PFSK-1 (cell line): Measurements from ENCODE around the gene RGS17.

Experiments
- FOXP2 ChIP-seq: optimal IDR thresholded peaks from 2 replicates; pipeline ENCODE3; 2011; ENCODE audit warnings: borderline replicate concordance, control low read depth, inconsistent platforms; ENCODE audit not compliant: insufficient read depth; ENCODE audit errors: extremely low read length, extremely low read depth
- POLR2AphosphoS5 ChIP-seq: IDR thresholded peaks from 2 replicates; pipeline ENCODE4 v1.6.1; 2012; ENCODE audit warnings: low read depth, mild to moderate bottlenecking, control low read depth, low read length, moderate library complexity
- SIN3A ChIP-seq: IDR thresholded peaks from 2 replicates; pipeline ENCODE4 v1.6.1; 2012; ENCODE audit warnings: mild to moderate bottlenecking, low read length, moderate library complexity, borderline replicate concordance; ENCODE audit not compliant: insufficient read depth
- TAF1 ChIP-seq: IDR thresholded peaks from 2 replicates; pipeline ENCODE4 v1.6.1; 2012; ENCODE audit warnings: low read length, control low read depth, borderline replicate concordance; ENCODE audit not compliant: insufficient read depth
- TF ChIP-seq, protein P1 (sequence below), 2 experiments: IDR thresholded peaks; 2 replicates each; pipeline versions ENCODE4 v1.6.1 to v1.8.0; 2011 to 2012; ENCODE audit warnings: low read depth in 2 of 2, low read length in 2 of 2, control low read depth in 1 of 2, inconsistent platforms in 1 of 2, mild to moderate bottlenecking in 1 of 2, moderate library complexity in 1 of 2; ENCODE audit not compliant: insufficient read depth in 1 of 2

The RGS17 gene

GRCh38 chr6:153044295-153044694 lies 86.8 kb downstream of the RGS17 start:
- TF ChIP-seq SIN3A (no peak), TAF1 (no peak), FOXP2 (no peak), POLR2AphosphoS5 (no peak)
- TF ChIP-seq, protein P1, sequence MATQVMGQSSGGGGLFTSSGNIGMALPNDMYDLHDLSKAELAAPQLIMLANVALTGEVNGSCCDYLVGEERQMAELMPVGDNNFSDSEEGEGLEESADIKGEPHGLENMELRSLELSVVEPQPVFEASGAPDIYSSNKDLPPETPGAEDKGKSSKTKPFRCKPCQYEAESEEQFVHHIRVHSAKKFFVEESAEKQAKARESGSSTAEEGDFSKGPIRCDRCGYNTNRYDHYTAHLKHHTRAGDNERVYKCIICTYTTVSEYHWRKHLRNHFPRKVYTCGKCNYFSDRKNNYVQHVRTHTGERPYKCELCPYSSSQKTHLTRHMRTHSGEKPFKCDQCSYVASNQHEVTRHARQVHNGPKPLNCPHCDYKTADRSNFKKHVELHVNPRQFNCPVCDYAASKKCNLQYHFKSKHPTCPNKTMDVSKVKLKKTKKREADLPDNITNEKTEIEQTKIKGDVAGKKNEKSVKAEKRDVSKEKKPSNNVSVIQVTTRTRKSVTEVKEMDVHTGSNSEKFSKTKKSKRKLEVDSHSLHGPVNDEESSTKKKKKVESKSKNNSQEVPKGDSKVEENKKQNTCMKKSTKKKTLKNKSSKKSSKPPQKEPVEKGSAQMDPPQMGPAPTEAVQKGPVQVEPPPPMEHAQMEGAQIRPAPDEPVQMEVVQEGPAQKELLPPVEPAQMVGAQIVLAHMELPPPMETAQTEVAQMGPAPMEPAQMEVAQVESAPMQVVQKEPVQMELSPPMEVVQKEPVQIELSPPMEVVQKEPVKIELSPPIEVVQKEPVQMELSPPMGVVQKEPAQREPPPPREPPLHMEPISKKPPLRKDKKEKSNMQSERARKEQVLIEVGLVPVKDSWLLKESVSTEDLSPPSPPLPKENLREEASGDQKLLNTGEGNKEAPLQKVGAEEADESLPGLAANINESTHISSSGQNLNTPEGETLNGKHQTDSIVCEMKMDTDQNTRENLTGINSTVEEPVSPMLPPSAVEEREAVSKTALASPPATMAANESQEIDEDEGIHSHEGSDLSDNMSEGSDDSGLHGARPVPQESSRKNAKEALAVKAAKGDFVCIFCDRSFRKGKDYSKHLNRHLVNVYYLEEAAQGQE (IDR thresholded peaks at IDR 0.05; ENCODE audit: insufficient read depth in 1 of 2, low read depth in 2 of 2, low read length in 2 of 2), result no peak

- TF ChIP-seq, protein P1 (IDR thresholded peaks at IDR 0.05; ENCODE audit: insufficient read depth in 1 of 2, low read depth in 2 of 2, low read length in 2 of 2), result no peak
- TF ChIP-seq TAF1 (no peak), FOXP2 (no peak), SIN3A (no peak), POLR2AphosphoS5 (no peak)
Observed at GRCh38 chr6:153043719-153044118, 87.4 kb downstream of the RGS17 start.

GRCh38 chr6:153038378-153039057 lies 92.6 kb downstream of the RGS17 start:
- TF ChIP-seq FOXP2 (no peak), TAF1 (no peak), SIN3A (no peak), POLR2AphosphoS5 (no peak)
- TF ChIP-seq, protein P1 (IDR thresholded peaks at IDR 0.05; ENCODE audit: insufficient read depth in 1 of 2, low read depth in 2 of 2, low read length in 2 of 2), result no peak

DNA sequence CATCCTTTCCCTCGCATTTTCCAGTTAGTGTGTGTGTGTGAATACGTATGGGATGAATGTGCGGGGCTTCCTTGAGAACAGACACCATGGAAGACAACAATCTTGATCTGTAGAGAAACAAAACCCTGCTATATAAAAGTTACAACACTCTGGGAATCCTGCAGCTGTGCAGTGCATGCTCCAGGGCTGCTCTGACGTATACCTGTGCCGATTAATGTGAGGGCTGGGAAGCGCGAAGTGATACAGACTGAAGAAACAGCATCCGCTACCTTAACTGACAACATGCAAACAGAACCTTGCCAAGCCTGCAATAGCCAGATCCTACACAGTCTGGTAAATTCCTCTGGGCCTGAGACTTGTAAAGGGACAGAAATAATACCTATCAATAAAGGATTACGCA lies 96.9 kb downstream of the RGS17 start:
- no peak for TF ChIP-seq POLR2AphosphoS5
- no peak for TF ChIP-seq SIN3A
- TF ChIP-seq FOXP2, result no peak
- TF ChIP-seq TAF1, result no peak
- TF ChIP-seq, protein P1 (IDR thresholded peaks at IDR 0.05; ENCODE audit: insufficient read depth in 1 of 2, low read depth in 2 of 2, low read length in 2 of 2), result no peak
